OCI-LY1 (cell line): ENCODE measurements around the gene MTMR8.
"Not testable (repeated sequence)": the region's sequence is repeated elsewhere in the genome, so short reads cannot be mapped to it uniquely, and the experiment has no call there.

Source experiments
- H2AFZ ChIP-seq: fragments of 200-600 bp; sonication (generic), shearing (Covaris generic); 2 replicates; pipeline ENCODE4 v1.6.0; 2014; ENCODE audit warnings: antibody characterized with exemption, mild to moderate bottlenecking, low read length
- H3F3A ChIP-seq: fragments of 200-600 bp; sonication (generic), shearing (Covaris generic); 2 replicates; pipeline ENCODE4 v1.6.0; 2014; ENCODE audit warnings: mild to moderate bottlenecking, antibody characterized with exemption, low read length, moderate library complexity; ENCODE audit not compliant: insufficient read depth
- H3K27ac ChIP-seq: fragments of 200-600 bp; sonication (generic); 2 replicates; pipeline ENCODE4 v1.5.1; 2014; ENCODE audit warnings: low read length, mixed run types, mild to moderate bottlenecking, low read depth; ENCODE audit not compliant: poor library complexity, severe bottlenecking
- H3K27me3 ChIP-seq: fragments of 200-600 bp; sonication (generic); 2 replicates; pipeline ENCODE4 v1.6.0; 2014; ENCODE audit warnings: antibody characterized with exemption, mild to moderate bottlenecking, low read length, moderate library complexity; ENCODE audit not compliant: insufficient read depth
- H3K36me3 ChIP-seq: fragments of 200-600 bp; sonication (generic); 2 replicates; pipeline ENCODE4 v1.6.1; 2014; ENCODE audit warnings: mild to moderate bottlenecking, antibody characterized with exemption, low read length, moderate library complexity, mixed read lengths; ENCODE audit not compliant: insufficient read depth
- H3K4me1 ChIP-seq: fragments of 200-600 bp; sonication (generic); 2 replicates; pipeline ENCODE4 v1.5.1; 2014; ENCODE audit warnings: mild to moderate bottlenecking, low read length, moderate library complexity; ENCODE audit not compliant: insufficient read depth, severe bottlenecking
- H3K4me2 ChIP-seq: fragments of 200-600 bp; sonication (generic), shearing (Covaris generic); 2 replicates; pipeline ENCODE4 v1.6.1; 2014; ENCODE audit warnings: low read length
- H3K4me3 ChIP-seq: fragments of 200-600 bp; sonication (generic); 2 replicates; pipeline ENCODE4 v1.5.1; 2014; ENCODE audit warnings: low read length, low read depth, mild to moderate bottlenecking, mixed read lengths; ENCODE audit not compliant: poor library complexity, severe bottlenecking
- H3K79me2 ChIP-seq: fragments of 200-600 bp; shearing (Covaris generic); 2 replicates; pipeline ENCODE4 v1.6.1; 2016; ENCODE audit warnings: mixed run types, low read length, mixed read lengths; ENCODE audit not compliant: insufficient read depth
- H3K9ac ChIP-seq: fragments of 200-600 bp; sonication (generic), shearing (Covaris generic); 2 replicates; pipeline ENCODE4 v1.6.1; 2014; ENCODE audit warnings: mild to moderate bottlenecking, low read length, mixed read lengths
- H3K9me2 ChIP-seq: fragments of 200-600 bp; sonication (generic), shearing (Covaris generic); 2 replicates; pipeline ENCODE4 v1.6.1; 2014; ENCODE audit warnings: low read depth, mild to moderate bottlenecking, low read length, mixed read lengths
- H3K9me3 ChIP-seq: fragments of 200-600 bp; shearing (Covaris generic); 2 replicates; pipeline ENCODE4 v1.6.1; 2014; ENCODE audit warnings: low read length, mixed read lengths
- H4K20me1 ChIP-seq: fragments of 200-600 bp; sonication (generic), shearing (Covaris generic); 2 replicates; pipeline ENCODE4 v1.6.0; 2016; ENCODE audit warnings: mild to moderate bottlenecking, low read length; ENCODE audit not compliant: insufficient read depth
- EZH2 ChIP-seq: fragments of 200-600 bp; sonication (generic), shearing (Covaris generic); IDR thresholded peaks from 2 replicates; pipeline ENCODE4 v1.8.0; 2017; ENCODE audit warnings: borderline replicate concordance, mixed run types, mild to moderate bottlenecking, antibody characterized with exemption, low read length, moderate library complexity, mixed read lengths
- TF ChIP-seq, protein P1 (sequence below): fragments of 200-600 bp; sonication (generic), shearing (Covaris generic); IDR thresholded peaks from 2 replicates; pipeline ENCODE4 v1.5.1; 2017; ENCODE audit warnings: mild to moderate bottlenecking, antibody characterized with exemption, low read length, moderate library complexity, mixed read lengths

MTMR8 gene

DNA sequence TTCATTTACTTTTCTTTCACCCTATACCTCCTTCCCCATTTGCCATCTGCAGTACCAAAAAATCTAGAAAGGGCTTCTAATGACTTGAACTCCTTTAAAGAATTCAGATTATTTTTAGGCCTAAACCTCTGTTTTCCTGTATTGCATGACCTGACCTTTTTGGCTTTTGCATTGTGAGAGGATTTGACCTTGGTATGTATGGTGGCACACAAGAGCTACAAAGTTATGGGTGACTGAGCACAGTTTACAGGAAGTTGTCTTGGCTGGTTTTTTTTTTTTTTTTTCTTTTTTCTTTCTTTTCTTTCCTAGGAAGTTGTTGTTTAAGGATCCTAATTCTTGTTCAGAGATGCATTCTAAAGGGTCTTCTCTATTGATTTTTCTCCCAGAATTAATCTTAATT is 32.0 kb upstream of the MTMR8 start:
- no peaks in the 10 kb centered on the region for H3K79me2 ChIP-seq

GRCh38 chrX:64409730-64410129 is 14.5 kb upstream of the MTMR8 start:
- H3K27ac ChIP-seq, H3K9me3 ChIP-seq, H3K9ac ChIP-seq, H3K9me2 ChIP-seq, H3K4me1 ChIP-seq, H2AFZ ChIP-seq, H3K36me3 ChIP-seq, H3K4me2 ChIP-seq, H3K79me2 ChIP-seq, H4K20me1 ChIP-seq, H3F3A ChIP-seq, H3K4me3 ChIP-seq, H3K27me3 ChIP-seq: not testable (repeated sequence)

More for the DNA sequence above, 32.0 kb upstream of the MTMR8 start:
- H3K4me3 ChIP-seq = no peak overlapping the region
- H3K4me1 ChIP-seq = peaks cover 18% of the 10 kb centered on the region
- no peaks in the 10 kb centered on the region for H3F3A ChIP-seq
- no peaks in the 10 kb centered on the region for H3K27me3 ChIP-seq
- no peaks in the 10 kb centered on the region for H3K36me3 ChIP-seq
- no peaks in the 10 kb centered on the region for H3K9me2 ChIP-seq
- H2AFZ ChIP-seq = no peak overlapping the region
- no peaks in the 10 kb centered on the region for H4K20me1 ChIP-seq
- no peak overlapping the region for H3K27ac ChIP-seq
- TF ChIP-seq, protein P1, sequence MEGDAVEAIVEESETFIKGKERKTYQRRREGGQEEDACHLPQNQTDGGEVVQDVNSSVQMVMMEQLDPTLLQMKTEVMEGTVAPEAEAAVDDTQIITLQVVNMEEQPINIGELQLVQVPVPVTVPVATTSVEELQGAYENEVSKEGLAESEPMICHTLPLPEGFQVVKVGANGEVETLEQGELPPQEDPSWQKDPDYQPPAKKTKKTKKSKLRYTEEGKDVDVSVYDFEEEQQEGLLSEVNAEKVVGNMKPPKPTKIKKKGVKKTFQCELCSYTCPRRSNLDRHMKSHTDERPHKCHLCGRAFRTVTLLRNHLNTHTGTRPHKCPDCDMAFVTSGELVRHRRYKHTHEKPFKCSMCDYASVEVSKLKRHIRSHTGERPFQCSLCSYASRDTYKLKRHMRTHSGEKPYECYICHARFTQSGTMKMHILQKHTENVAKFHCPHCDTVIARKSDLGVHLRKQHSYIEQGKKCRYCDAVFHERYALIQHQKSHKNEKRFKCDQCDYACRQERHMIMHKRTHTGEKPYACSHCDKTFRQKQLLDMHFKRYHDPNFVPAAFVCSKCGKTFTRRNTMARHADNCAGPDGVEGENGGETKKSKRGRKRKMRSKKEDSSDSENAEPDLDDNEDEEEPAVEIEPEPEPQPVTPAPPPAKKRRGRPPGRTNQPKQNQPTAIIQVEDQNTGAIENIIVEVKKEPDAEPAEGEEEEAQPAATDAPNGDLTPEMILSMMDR = no peak
- no peak for TF ChIP-seq EZH2
- no peak overlapping the region for H3K9ac ChIP-seq
- H3K9me3 ChIP-seq = no peaks in the 10 kb centered on the region
- H3K4me2 ChIP-seq = no peak overlapping the region; the same call in 1 of the 2 replicates

DNA sequence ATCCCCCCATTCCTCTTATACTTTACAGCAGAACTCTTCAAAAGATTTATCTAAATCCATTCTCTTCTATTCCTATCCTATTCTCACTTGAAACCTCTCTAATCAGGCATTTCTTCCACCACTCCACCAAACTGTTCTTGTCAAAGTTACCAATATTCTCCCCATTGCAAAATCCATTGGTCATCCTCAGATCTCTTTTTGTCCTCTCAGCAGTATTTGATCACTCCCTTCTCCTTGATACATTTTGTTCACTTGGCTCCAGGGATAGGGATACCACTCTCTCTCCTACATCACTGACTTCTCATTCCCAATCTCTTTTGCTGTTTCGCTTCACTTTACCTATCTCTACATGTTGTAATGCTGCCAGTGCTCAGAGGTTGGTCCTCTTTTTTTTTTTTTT is 2.8 kb upstream of the MTMR8 start:
- no peak overlapping the region for H3K4me3 ChIP-seq
- no peak overlapping the region for H3K4me2 ChIP-seq
- H3K9ac ChIP-seq = no peak overlapping the region
- peaks cover 17% of the 10 kb centered on the region for H3K4me1 ChIP-seq
- no peaks in the 10 kb centered on the region for H3K79me2 ChIP-seq
- H3F3A ChIP-seq = no peaks in the 10 kb centered on the region
- H3K27ac ChIP-seq = no peak overlapping the region
- TF ChIP-seq, protein P1 = no peak
- no peak for TF ChIP-seq EZH2
- no peak overlapping the region for H2AFZ ChIP-seq
- no peaks in the 10 kb centered on the region for H3K27me3 ChIP-seq
- H4K20me1 ChIP-seq = no peaks in the 10 kb centered on the region
- H3K9me3 ChIP-seq = no peaks in the 10 kb centered on the region
- H3K36me3 ChIP-seq = no peaks in the 10 kb centered on the region
- no peaks in the 10 kb centered on the region for H3K9me2 ChIP-seq

GRCh38 chrX:64395568-64395929 is 297 bp upstream of the MTMR8 start:
- H2AFZ ChIP-seq = peak overlapping the region; percentile 99
- H3K4me2 ChIP-seq = peak overlapping the region; percentile 96
- H3K9ac ChIP-seq = peak overlapping the region; percentile 87; the same call in 1 of the 2 replicates
- H3K4me3 ChIP-seq = peak overlapping the region; percentile 95
- H4K20me1 ChIP-seq = no peaks in the 10 kb centered on the region
- H3K27me3 ChIP-seq = no peaks in the 10 kb centered on the region
- peaks cover 17% of the 10 kb centered on the region for H3K4me1 ChIP-seq
- H3K9me2 ChIP-seq = no peaks in the 10 kb centered on the region
- H3K36me3 ChIP-seq = no peaks in the 10 kb centered on the region
- no peak for TF ChIP-seq EZH2
- TF ChIP-seq, protein P1 = no peak
- no peaks in the 10 kb centered on the region for H3F3A ChIP-seq
- no peak overlapping the region for H3K27ac ChIP-seq
- no peaks in the 10 kb centered on the region for H3K9me3 ChIP-seq
- H3K79me2 ChIP-seq = peaks cover 7% of the 10 kb centered on the region; the same call in 1 of the 2 replicates
